HL-60 (cell line): ENCODE data around the gene SMG6.

Source experiments
- CTCF ChIP-seq: IDR thresholded peaks from one replicate; pipeline ENCODE4 v1.5.1; 2011; ENCODE audit warnings: low read length, control low read depth, inconsistent platforms; ENCODE audit not compliant: insufficient read depth
- REST ChIP-seq: IDR thresholded peaks from 2 replicates; pipeline ENCODE4 v1.6.1; 2012; ENCODE audit warnings: low read depth; ENCODE audit not compliant: insufficient replicate concordance
- SPI1 ChIP-seq: IDR thresholded peaks from 2 replicates; pipeline ENCODE4 v1.6.1; 2012; ENCODE audit warnings: low read depth, mild to moderate bottlenecking, borderline replicate concordance

- no peak for TF ChIP-seq CTCF
- no peak for TF ChIP-seq REST
- no peak for TF ChIP-seq SPI1
These were observed 274.8 kb downstream of the SMG6 start for GRCh38 chr17:2028737-2029136.
